ENCODE results near the gene DDX47.
A peak's percentile ranks its signal among the peaks of the same experiment; 100 is the strongest.

The DDX47 gene

DNA sequence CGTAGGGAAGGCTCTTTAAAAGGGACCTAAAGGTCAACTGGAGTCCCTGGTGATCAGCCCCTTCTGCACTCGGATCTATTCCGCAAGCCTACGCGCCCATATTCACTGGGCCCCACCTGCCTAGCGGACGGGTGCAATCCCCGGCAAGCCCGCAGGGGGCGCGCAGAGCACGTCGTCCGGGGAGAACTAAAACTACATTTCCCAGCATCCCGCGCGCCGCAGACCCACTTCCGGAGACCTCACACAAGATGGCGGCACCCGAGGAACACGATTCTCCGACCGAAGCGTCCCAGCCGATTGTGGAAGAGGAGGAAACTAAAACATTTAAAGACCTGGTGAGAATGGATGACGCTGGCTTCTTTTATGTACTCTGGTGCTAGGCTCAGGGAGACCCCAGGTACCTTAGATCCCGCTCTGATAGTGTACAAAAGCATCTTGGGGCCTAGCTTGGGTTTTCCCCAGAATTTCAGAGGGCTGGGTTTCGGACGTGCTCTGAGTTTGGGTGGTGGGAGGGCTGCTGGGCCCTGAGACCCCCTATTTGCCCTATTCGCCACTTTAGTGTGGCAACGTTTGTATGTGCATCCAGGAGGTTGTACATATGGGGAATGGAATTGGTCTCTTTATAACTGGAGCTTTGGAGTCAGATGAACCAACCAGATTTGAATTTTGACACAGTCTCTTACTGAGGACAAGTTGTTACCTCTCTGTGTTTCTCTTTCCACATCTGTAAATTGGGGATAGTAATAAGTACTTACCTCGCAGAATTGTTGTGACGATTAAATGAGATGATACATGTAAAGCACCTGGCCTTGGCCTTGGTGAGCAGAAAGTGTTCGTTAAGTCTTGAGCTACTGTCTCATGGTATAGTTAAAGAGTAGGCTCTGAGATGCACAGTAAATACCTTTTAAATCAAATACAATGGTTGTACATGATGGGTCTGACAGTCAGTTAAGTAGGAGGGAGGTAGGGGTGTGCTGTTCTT is at the start of gene DDX47:
Gene DDX47 (plus strand): TSS at position 227 of the 982 bp plus-strand sequence. CDS start 22 bp downstream, at position 249.
- peak within 1 kb of the TSS; percentile 97 for H3K4me3 Mint-ChIP-seq
- no peaks in the 10 kb centered on the region for H3K9me3 Mint-ChIP-seq
- H3K36me3 Mint-ChIP-seq, result peaks cover 22% of the 10 kb centered on the region
- no peaks in the 10 kb centered on the region for H3K27me3 Mint-ChIP-seq
- peaks cover 64% of the 10 kb centered on the region for H3K4me1 Mint-ChIP-seq
- peak within 1 kb of the TSS; percentile 95 for H3K27ac Mint-ChIP-seq

DNA sequence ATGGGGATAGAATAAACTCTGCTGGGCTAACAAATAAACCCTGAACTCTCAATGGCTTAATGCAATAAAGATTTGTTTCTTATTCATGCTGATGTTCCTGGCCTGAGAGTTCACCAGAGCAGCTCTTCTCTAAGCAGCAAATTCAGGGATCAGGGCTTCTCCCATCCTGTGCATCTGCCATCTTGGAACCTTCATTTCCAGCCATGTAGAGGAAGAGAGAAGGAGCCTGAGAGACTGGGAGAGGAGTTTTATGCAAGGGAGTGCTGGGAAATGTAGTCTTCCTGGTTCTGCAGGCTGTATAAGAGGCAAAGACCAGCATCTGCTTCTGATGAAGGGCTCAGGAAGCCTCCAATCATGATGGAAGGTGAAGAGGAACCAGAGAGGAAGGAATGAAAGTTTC is 48.3 kb upstream of the DDX47 start:
- Mint-ChIP-seq H3K9me3 (no peaks in the 10 kb centered on the region), H3K27ac (no peak overlapping the region), H3K27me3 (no peaks in the 10 kb centered on the region), H3K4me1 (no peaks in the 10 kb centered on the region), H3K36me3 (peaks cover 8% of the 10 kb centered on the region), H3K4me3 (no peak overlapping the region)

DNA sequence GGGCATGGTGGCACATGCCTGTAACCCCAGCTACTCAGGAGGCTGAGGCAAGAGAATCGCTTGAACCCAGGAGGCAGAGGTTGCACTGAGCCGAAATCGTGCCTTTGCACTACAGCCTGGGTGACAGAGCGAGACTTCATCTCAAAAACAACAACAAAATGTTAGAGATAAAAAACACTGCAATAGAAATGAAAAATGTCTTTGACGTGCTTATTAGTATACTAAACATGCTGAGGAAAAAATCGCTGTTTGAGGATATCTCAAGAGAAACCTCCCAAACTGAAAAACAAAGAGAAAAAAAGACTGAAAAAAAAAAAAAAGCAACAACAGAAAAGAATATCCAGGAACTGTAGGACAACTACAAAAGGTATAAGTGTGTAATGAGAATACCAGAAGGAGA is 42.9 kb upstream of the DDX47 start:
- H3K4me3 Mint-ChIP-seq, result no peak overlapping the region
- no peaks in the 10 kb centered on the region for H3K27me3 Mint-ChIP-seq
- no peak overlapping the region for H3K27ac Mint-ChIP-seq
- H3K4me1 Mint-ChIP-seq, result no peaks in the 10 kb centered on the region
- peaks cover 9% of the 10 kb centered on the region for H3K9me3 Mint-ChIP-seq
- peaks cover 11% of the 10 kb centered on the region for H3K36me3 Mint-ChIP-seq

DNA sequence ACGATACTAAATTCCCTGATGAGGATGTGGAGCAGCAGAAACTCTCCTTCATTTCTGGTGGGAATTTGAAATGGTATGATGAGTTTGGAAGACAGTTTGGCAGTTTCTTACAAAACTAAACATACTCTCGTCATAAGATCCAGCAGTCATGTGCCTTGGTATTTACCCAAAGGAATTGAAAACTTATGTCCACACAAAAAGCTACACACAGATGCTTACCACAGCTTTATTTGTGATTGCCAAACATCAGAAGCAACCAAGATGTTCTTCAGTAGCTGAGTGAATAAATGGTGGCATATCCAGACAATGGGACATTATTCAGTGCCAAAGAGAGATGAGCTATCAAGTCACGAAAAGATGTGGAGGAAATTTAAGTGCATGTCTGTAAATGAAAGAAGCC is 38.4 kb upstream of the DDX47 start:
- H3K9me3 Mint-ChIP-seq, result peaks cover 9% of the 10 kb centered on the region
- peaks cover 5% of the 10 kb centered on the region for H3K36me3 Mint-ChIP-seq
- no peak overlapping the region for H3K4me3 Mint-ChIP-seq
- no peaks in the 10 kb centered on the region for H3K4me1 Mint-ChIP-seq
- no peak overlapping the region for H3K27ac Mint-ChIP-seq
- no peaks in the 10 kb centered on the region for H3K27me3 Mint-ChIP-seq

DNA sequence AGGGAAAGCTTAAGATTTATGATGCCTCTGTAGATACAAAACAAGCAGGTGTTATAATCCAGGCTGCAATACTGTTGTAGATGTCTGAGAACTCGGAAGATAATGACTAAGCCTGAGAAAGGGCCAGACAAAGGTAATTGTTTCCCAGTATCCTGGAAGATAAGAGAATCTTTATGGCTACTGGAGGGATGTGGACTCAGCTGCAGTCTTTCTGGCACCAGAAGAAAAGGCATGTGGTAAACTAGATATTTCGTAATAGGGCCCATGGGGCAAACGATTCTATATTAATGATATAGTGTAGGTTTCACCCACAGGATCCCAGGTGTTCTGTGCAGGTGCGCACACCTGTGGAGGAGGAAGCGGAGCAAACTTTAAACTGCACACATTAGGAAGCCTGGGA is 36.9 kb upstream of the DDX47 start:
- H3K27ac Mint-ChIP-seq, result no peak overlapping the region
- no peaks in the 10 kb centered on the region for H3K27me3 Mint-ChIP-seq
- no peak overlapping the region for H3K4me3 Mint-ChIP-seq
- H3K4me1 Mint-ChIP-seq, result no peaks in the 10 kb centered on the region
- no peaks in the 10 kb centered on the region for H3K36me3 Mint-ChIP-seq
- H3K9me3 Mint-ChIP-seq, result peaks cover 9% of the 10 kb centered on the region

DNA sequence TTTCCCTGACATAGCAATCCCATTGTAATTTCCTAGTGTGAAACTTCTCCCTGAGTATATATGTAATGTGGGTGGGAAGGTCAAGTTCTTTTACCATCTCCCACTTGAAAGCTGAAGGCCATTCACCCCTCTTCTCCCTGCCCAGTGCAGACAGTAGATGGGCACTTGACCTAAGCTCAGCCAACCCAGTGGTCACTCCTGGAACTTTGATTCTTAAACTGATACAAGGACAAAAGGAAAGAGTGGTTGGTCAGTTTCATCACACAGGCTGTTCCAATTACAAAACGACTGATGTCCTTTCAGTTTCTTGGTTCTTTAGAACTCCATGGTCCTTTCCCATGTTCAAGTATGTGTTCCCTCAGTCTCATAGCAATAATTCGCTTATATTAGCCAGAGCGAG is 36.1 kb upstream of the DDX47 start:
- H3K4me3 Mint-ChIP-seq, result no peak overlapping the region
- H3K4me1 Mint-ChIP-seq, result no peaks in the 10 kb centered on the region
- H3K9me3 Mint-ChIP-seq, result peaks cover 9% of the 10 kb centered on the region
- H3K27ac Mint-ChIP-seq, result no peak overlapping the region
- no peaks in the 10 kb centered on the region for H3K36me3 Mint-ChIP-seq
- no peaks in the 10 kb centered on the region for H3K27me3 Mint-ChIP-seq

DNA sequence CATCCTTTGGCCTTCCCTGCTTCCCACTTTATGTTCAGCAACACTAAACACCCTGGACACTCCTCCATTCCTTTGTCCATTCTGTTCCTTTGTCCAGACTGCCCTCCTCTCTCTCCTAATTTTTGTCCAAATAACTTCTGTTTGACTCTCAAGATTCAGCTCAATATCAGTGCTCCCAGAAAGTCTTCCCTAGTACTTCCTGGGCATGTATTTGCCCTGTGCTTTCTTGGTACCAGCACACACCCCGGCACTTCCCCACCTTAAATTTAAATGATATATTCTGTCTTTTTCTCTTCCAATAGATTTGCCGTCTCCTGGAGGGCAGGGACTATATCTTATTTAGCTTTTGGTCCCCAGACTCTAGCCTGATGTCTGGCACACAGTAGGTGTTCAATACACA is 34.1 kb upstream of the DDX47 start:
- no peaks in the 10 kb centered on the region for H3K36me3 Mint-ChIP-seq
- no peak overlapping the region for H3K4me3 Mint-ChIP-seq
- H3K27ac Mint-ChIP-seq, result no peak overlapping the region
- no peaks in the 10 kb centered on the region for H3K27me3 Mint-ChIP-seq
- H3K9me3 Mint-ChIP-seq, result no peaks in the 10 kb centered on the region
- H3K4me1 Mint-ChIP-seq, result no peaks in the 10 kb centered on the region

DNA sequence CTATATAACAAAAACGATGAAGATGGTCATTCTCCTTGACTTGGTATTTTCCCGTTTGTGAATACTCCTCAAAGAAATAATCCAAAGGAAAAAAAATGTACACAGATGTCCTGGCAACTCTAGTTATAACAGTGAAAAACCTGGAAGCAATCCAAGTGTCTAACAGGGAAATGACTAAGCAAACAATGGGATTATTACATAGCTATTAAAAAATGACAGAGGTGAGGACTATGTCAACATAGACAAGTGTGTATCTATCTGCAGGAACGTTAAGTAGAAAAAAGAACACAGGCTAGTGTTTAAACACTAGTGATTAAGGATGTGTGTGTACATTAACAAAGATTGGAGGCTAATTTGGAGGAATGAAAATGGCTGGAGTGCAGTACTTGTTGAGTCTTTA is 33.6 kb upstream of the DDX47 start:
- Mint-ChIP-seq H3K4me1 (no peaks in the 10 kb centered on the region), H3K27me3 (no peaks in the 10 kb centered on the region), H3K36me3 (no peaks in the 10 kb centered on the region), H3K4me3 (no peak overlapping the region), H3K27ac (peak overlapping the region; percentile 24), H3K9me3 (no peaks in the 10 kb centered on the region)

DNA sequence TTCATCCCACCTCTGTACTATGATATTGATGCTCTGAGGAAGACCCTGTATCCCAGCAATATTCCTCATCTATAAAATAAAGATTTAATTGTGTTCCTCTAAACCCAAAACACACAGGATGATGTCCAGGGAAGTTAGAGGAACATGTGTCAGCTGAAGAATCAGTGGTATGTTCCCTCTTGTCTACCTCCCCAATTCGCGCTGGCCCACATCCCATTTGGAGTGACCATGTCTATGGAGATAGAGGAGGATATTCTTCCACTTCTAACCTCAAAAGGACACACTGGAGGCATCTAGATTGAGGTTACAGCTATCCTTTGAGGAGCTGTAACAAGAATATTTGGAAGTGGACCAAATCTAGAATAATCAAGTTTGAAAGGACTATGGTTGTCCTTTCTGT is 29.0 kb upstream of the DDX47 start:
- peaks cover 26% of the 10 kb centered on the region for H3K4me1 Mint-ChIP-seq
- no peak overlapping the region for H3K27ac Mint-ChIP-seq
- peak overlapping the region; percentile 15 for H3K4me3 Mint-ChIP-seq
- no peaks in the 10 kb centered on the region for H3K27me3 Mint-ChIP-seq
- no peaks in the 10 kb centered on the region for H3K9me3 Mint-ChIP-seq
- no peaks in the 10 kb centered on the region for H3K36me3 Mint-ChIP-seq

DNA sequence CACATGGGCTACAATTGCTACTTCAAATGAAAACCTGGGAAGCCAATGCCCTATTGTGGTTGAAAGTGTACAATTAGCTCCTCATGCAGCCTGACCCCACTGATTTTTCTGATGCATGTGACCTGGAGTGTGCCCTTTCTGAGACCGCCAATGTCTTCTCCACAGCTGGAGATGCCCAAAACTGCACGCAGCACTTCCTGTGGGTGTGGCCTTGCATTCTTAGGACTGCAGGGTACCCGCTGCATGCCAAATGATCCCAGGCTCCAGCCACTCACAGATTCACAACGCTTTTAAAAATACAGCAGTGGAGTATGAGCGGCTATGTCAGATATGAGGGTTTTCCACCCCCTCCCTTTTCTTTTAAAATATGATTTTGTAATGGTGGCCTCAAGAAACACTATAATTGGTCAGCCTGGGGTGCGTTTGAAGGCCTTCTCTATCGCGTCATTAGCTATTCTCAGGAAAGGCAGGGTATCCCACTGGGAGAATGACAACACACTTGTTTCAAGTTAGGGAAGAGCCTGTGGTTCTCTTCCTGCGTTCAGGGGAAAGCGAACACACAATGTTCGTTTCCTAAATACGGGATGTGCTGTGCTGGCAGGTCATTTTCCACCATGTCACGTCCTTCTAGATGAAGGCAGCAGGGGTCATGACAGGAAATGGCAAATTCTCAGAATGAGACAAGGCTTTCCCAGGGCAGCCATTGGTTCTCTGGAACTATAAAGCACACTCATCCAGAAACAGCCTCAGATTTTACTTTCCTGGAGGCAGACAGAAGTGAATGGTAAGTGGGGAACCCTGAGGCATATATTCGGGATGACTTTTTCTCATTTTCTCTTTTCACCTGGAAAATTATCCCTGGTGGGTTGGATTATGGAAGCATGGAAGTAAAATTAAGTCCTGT is 28.0 kb upstream of the DDX47 start, which contains the start of gene APOLD1:
Gene APOLD1 (plus strand): TSS at position 749 of the 904 bp plus-strand sequence. CDS start 33 bp downstream, at position 782.
- no peaks in the 10 kb centered on the region for H3K36me3 Mint-ChIP-seq
- H3K27me3 Mint-ChIP-seq, result no peaks in the 10 kb centered on the region
- peaks cover 26% of the 10 kb centered on the region for H3K4me1 Mint-ChIP-seq
- H3K27ac Mint-ChIP-seq, result peak within 1 kb of the TSS; percentile 30
- peak within 1 kb of the TSS; percentile 84 for H3K4me3 Mint-ChIP-seq
- no peaks in the 10 kb centered on the region for H3K9me3 Mint-ChIP-seq

DNA sequence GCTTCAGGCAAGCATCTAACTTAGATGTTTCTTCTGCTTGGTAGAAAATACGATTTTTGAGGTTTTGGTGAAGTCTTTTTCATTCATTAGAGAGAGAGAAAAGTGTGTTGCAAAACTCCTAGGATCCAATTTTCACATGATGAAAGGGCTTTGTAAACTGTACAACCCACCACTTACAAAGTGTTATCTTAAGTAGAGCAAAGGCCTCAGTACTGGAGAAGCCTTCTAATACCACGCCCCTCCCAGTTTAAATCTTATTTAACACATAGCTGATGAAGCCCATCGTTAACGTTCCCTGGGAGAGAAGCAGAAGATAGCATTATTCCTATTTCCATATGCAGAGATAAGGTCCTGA is 26.8 kb upstream of the DDX47 start:
- no peaks in the 10 kb centered on the region for H3K9me3 Mint-ChIP-seq
- no peaks in the 10 kb centered on the region for H3K36me3 Mint-ChIP-seq
- no peaks in the 10 kb centered on the region for H3K27me3 Mint-ChIP-seq
- peak overlapping the region; percentile 30 for H3K27ac Mint-ChIP-seq
- H3K4me3 Mint-ChIP-seq, result peak overlapping the region; percentile 84
- H3K4me1 Mint-ChIP-seq, result peaks cover 26% of the 10 kb centered on the region

DNA sequence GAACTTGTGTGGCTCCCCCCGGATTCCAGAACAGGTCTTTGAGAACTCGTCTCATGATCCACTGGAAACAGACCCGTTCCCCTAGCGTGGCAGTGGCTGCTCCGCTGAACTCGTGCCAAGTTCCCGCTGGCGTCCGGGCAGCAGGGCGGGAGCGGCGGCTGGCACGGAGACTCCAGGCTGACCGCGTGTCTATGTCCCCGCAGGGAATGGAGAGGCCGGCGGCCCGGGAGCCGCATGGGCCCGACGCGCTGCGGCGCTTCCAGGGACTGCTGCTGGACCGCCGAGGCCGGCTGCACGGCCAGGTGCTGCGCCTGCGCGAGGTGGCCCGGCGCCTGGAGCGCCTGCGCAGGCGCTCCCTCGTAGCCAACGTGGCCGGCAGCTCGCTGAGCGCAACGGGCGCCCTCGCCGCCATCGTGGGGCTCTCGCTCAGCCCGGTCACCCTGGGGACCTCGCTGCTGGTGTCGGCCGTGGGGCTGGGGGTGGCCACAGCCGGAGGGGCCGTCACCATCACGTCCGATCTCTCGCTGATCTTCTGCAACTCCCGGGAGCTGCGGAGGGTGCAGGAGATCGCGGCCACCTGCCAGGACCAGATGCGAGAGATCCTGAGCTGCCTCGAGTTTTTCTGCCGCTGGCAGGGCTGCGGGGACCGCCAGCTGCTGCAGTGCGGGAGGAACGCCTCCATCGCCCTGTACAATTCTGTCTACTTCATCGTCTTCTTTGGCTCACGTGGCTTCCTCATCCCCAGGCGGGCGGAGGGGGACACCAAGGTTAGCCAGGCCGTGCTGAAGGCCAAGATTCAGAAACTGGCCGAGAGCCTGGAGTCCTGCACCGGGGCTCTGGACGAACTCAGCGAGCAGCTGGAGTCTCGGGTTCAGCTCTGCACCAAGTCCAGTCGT is 26.2 kb upstream of the DDX47 start:
- Mint-ChIP-seq H3K27me3 (no peaks in the 10 kb centered on the region), H3K4me1 (peaks cover 26% of the 10 kb centered on the region), H3K27ac (peak overlapping the region; percentile 94), H3K36me3 (no peaks in the 10 kb centered on the region), H3K4me3 (peak overlapping the region; percentile 89), H3K9me3 (no peaks in the 10 kb centered on the region)

DNA sequence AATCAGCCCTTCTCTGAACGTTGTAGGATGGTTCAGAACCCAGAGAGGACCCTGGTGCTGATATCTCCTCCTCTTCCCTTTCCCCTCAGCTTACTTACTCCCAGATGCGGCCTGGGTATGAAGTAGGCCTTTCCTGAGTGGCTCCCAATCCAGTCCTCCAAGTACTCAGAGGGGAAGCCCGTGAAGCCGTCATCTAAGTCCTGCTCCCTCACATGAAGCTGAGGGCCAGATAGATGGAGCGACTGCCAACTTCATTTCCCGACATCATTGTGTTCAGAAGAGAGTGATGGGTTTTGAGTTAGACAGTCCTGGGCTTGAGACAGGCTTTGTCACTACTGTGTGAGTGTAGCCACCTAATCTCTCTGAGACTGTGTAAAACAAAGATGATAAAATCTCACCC is 25.0 kb upstream of the DDX47 start:
- Mint-ChIP-seq H3K4me3 (peak overlapping the region; percentile 89), H3K36me3 (no peaks in the 10 kb centered on the region), H3K27ac (peak overlapping the region; percentile 87), H3K27me3 (no peaks in the 10 kb centered on the region), H3K4me1 (peaks cover 26% of the 10 kb centered on the region), H3K9me3 (no peaks in the 10 kb centered on the region)

DNA sequence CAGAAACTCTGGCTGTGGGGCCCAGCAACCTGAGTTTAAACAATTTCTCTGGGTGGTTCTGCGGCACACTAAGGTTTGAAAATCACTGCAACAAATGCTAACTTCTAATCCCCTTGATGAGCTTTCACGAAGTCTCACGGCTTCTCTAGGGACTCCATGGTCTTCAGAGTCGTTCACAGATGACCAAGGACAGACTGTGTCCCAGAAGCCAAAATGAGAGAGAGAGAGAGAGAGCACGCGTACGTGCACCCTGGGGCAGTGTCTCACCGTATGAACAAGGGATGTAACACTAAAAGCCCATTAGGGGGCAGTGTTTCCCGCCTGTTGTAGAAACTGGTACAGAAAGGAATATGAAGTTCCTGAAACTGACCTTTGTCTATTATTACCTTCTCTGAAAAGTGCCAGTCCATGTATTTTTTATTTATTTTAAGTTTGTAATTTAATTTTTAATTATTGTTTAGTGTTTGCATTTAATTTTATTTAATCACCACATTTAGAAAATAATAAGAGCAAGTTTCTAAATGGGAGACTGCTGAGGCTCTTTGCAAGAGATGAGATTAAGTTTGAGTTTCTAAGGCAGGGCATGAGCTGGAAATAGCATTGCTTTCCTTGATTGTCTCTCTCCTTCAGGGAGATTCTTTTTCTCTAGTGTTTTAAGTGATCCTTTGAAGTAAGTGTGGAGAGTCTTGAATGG is 24.3 kb upstream of the DDX47 start:
- Mint-ChIP-seq H3K36me3 (no peaks in the 10 kb centered on the region), H3K4me1 (peaks cover 26% of the 10 kb centered on the region), H3K27ac (peak overlapping the region; percentile 96), H3K27me3 (no peaks in the 10 kb centered on the region), H3K9me3 (no peaks in the 10 kb centered on the region), H3K4me3 (peak overlapping the region; percentile 89)

All from activated naive CD4-positive, alpha-beta T cell treated with anti-CD3 and anti-CD28 coated beads, Interleukin-2, amount 50 U/mL, for 24 hours (primary cell).